Nephron progenitor cell (in vitro differentiated cells): ENCODE data around the gene LLGL1.

Source experiments
- DNase-seq: peaks from one replicate; pipeline ENCODE4 v3.0.0; 2021
- H3K27ac Mint-ChIP-seq: 2 replicates; pipeline ENCODE4 v1.8.0; 2021; ENCODE audit warnings: mild to moderate bottlenecking, moderate library complexity, mixed read lengths
- H3K27me3 Mint-ChIP-seq: 2 replicates; pipeline ENCODE4 v1.8.0; 2021; ENCODE audit warnings: mild to moderate bottlenecking, low read depth, mixed read lengths; ENCODE audit not compliant: poor library complexity
- H3K36me3 Mint-ChIP-seq: 2 replicates; pipeline ENCODE4 v1.8.0; 2021; ENCODE audit warnings: low read depth, mixed read lengths
- H3K4me1 Mint-ChIP-seq: 2 replicates; pipeline ENCODE4 v1.8.0; 2021; ENCODE audit warnings: mixed read lengths
- H3K4me3 Mint-ChIP-seq: 2 replicates; pipeline ENCODE4 v1.8.0; 2021; ENCODE audit warnings: mild to moderate bottlenecking, moderate library complexity, mixed read lengths
- H3K9me3 Mint-ChIP-seq: 2 replicates; pipeline ENCODE4 v1.8.0; 2021; ENCODE audit warnings: mild to moderate bottlenecking, moderate library complexity, mixed read lengths
- TF ChIP-seq, protein P1 (sequence below): fragments of 200-600 bp; sonication (generic); IDR thresholded peaks from 2 replicates; pipeline ENCODE4 v1.5.0; 2021; ENCODE audit warnings: antibody characterized with exemption

LLGL1 gene

DNA sequence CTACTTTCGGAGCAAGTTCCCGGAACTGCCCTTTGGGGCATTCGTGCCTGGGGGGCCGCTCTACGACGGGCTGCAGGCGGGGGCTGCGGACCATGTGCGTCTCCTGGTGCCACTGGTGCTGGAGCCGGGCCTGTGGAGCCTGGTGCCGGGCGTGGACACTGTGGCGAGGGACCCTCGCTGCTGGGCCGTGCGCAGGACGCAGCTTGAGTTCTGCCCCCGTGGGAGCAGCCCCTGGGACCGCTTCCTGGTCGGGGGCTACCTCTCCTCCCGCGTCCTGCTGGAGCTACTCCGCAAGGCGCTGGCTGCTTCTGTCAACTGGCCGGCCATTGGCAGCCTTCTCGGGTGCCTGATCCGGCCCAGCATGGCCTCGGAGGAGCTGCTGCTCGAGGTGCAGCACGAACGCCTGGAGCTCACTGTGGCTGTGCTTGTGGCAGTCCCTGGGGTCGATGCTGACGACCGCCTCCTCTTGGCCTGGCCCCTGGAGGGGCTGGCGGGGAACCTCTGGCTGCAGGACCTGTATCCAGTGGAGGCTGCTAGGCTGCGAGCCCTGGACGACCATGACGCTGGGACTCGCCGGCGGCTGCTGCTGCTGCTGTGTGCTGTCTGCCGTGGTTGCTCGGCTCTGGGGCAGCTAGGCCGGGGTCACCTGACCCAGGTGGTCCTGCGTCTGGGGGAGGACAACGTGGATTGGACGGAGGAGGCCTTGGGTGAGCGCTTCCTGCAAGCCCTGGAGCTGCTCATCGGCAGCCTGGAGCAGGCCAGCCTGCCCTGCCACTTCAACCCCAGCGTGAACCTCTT, 38.6 kb downstream of the LLGL1 start:
- TF ChIP-seq, protein P1, sequence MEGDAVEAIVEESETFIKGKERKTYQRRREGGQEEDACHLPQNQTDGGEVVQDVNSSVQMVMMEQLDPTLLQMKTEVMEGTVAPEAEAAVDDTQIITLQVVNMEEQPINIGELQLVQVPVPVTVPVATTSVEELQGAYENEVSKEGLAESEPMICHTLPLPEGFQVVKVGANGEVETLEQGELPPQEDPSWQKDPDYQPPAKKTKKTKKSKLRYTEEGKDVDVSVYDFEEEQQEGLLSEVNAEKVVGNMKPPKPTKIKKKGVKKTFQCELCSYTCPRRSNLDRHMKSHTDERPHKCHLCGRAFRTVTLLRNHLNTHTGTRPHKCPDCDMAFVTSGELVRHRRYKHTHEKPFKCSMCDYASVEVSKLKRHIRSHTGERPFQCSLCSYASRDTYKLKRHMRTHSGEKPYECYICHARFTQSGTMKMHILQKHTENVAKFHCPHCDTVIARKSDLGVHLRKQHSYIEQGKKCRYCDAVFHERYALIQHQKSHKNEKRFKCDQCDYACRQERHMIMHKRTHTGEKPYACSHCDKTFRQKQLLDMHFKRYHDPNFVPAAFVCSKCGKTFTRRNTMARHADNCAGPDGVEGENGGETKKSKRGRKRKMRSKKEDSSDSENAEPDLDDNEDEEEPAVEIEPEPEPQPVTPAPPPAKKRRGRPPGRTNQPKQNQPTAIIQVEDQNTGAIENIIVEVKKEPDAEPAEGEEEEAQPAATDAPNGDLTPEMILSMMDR = no peak
- Mint-ChIP-seq H3K4me1 (peaks cover 46% of the 10 kb centered on the region), H3K4me3 (no peak overlapping the region), H3K9me3 (no peaks in the 10 kb centered on the region), H3K27me3 (no peaks in the 10 kb centered on the region), H3K36me3 (peaks cover 6% of the 10 kb centered on the region), H3K27ac (no peak overlapping the region)
- no peak for DNase-seq

DNA sequence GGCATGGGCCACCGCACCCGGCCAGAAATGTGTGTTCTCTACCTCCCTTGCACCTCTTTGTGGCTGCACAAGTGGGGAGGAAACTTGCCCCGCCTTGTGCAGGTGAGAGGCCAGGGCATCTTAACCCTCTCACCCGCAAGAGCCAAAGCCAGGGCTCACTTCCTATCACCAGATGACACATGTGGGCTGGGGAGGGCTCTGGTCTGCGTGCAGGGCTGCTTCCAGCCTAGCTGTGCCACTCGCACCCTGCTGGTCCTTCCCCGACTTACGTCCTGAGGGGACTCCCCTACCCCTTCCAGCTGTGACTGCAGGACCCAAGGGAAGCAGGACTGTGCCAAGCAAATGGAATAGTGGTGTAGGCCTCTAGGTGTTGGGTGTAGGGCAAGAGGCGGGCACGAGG, 41.9 kb downstream of the LLGL1 start:
- TF ChIP-seq, protein P1 = no peak
- no peak for DNase-seq
- H3K27me3 Mint-ChIP-seq = no peaks in the 10 kb centered on the region
- H3K9me3 Mint-ChIP-seq = no peaks in the 10 kb centered on the region
- no peak overlapping the region for H3K4me3 Mint-ChIP-seq
- H3K27ac Mint-ChIP-seq = no peak overlapping the region
- H3K4me1 Mint-ChIP-seq = peaks cover 29% of the 10 kb centered on the region
- H3K36me3 Mint-ChIP-seq = peaks cover 12% of the 10 kb centered on the region

DNA sequence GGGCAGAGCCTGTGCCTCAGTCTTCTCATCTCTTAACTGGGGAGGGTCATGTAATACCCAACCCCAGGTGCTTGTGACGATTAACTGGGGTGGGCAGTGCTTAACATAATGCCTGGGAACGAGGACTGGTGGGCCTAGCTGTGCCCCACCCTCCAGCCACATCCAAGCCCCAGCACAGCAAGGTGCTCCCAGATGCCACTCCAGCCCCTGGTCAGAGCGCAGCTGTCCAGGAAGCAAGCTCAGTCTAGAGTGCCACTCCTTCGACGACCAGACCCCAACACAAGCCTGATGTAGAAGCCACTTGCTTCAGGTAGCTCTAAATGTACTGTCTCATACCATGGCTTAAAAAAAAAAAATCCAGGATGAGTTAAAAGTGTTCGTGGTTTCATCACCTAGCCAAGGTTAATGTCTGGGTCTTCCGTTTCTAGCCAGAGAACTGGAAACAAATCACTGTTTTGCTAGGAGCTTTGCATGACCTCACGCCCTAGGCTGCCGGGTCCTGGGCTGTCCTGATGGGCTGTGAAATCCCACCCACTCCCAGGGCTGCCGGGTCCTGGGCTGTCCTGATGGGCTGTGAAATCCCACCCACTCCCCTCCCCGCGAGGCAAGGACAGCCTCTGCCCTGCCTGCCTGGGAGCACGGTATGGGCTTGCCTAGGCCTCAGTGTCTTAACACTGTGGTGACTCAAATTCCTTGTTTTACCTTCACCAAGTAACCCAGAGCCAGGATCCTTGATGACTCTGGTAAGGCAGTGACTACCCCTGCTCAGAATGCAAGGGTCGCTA, 42.7 kb downstream of the LLGL1 start:
- Mint-ChIP-seq H3K27ac (peak overlapping the region; percentile 57), H3K27me3 (no peaks in the 10 kb centered on the region), H3K36me3 (peaks cover 14% of the 10 kb centered on the region), H3K4me1 (peaks cover 28% of the 10 kb centered on the region), H3K4me3 (no peak overlapping the region), H3K9me3 (no peaks in the 10 kb centered on the region)
- TF ChIP-seq, protein P1 = no peak
- DNase-seq = peak; percentile 63

DNA sequence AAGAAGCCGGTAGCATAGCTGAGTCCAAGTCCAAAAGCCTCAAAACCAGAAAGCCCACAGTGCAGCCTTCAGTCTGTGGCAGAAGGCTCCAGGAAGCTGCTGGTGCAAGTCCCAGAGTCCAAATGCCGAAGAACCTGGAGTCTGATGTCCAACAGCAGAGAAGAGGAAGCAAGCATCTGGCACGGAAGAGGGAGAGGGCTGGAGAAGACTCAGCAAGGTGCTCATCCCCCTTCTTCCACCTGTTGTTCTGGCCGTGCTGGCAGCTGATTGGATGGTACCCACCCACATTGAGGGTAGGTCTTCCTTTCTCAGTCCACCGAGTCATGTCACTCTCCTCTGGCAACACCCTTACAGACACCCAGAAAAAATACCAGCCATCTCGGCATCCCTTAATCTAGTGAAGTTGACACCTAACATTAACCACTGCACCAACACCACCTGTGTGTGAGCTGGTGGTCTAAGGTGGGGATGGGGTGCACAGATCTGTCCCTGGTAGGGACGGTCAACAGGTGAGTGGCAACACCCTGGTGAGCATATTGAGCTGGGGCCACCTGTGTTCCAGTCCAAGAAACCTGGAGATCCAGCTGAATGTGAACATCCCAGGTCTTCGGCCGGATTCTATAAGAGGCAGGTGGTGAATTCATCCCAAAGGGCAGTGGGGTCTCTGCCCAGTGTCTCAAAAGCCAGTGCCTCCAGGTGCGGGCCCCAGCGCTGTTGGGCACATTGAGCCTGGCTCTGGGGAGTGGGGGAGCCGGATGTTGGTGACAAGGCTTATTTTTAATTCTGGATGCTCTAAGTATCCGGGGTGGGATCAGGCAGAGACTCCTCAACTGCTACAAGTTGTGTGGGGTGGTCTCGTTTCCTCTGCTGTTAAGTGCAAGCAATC, 44.9 kb downstream of the LLGL1 start:
- no peak overlapping the region for H3K4me3 Mint-ChIP-seq
- peaks cover 25% of the 10 kb centered on the region for H3K4me1 Mint-ChIP-seq
- DNase-seq = no peak
- H3K9me3 Mint-ChIP-seq = no peaks in the 10 kb centered on the region
- no peaks in the 10 kb centered on the region for H3K27me3 Mint-ChIP-seq
- H3K36me3 Mint-ChIP-seq = peaks cover 12% of the 10 kb centered on the region
- H3K27ac Mint-ChIP-seq = peak overlapping the region; percentile 69
- TF ChIP-seq, protein P1 = no peak

DNA sequence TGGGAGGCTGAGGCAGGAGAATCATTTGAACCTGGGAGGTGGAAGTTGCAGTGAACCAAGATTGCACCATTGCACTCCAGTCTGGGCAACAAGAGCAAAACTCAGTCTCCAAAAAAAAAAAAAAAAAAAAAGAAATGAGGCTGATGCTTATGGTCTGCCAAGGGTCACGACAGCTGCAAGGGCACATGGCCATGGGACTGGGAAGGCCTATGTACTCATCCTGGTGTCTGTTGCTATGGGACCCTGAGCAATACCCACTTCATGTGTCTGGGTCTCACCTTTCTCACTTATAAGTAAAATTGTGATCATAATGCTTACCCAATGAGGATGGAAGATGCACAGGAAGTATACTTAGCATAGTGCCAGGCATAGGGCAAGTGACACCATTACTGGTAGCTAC, 51.6 kb downstream of the LLGL1 start:
- DNase-seq = no peak

More for the DNA sequence above, 51.6 kb downstream of the LLGL1 start:
- H3K36me3 Mint-ChIP-seq = peaks cover 30% of the 10 kb centered on the region
- no peak overlapping the region for H3K4me3 Mint-ChIP-seq
- no peaks in the 10 kb centered on the region for H3K9me3 Mint-ChIP-seq
- no peak overlapping the region for H3K27ac Mint-ChIP-seq
- H3K27me3 Mint-ChIP-seq = no peaks in the 10 kb centered on the region
- TF ChIP-seq, protein P1 = no peak
- H3K4me1 Mint-ChIP-seq = no peaks in the 10 kb centered on the region
